Upper lobe of left lung (tissue), 4 donors: ENCODE results near the gene CC2D1B.

Experiments
- CTCF ChIP-seq, 6 experiments: fragments of 450-650 bp in 4 of 6; fragments of 200-600 bp in 2 of 6; sonication (generic) in 2 of 6; IDR thresholded peaks; one replicate each; pipeline ENCODE4 v1.5.1; 2016 to 2019; ENCODE audit warnings: antibody characterized with exemption in 6 of 6
- EP300 ChIP-seq, 4 donors: sonication (generic); formaldehyde crosslinking; IDR thresholded peaks; one replicate each; pipeline ENCODE4 v1.5.1; 2017; ENCODE audit warnings: antibody characterized with exemption in 4 of 4, control low read depth in 2 of 4
- POLR2A ChIP-seq, 4 donors: fragments of 450-650 bp; IDR thresholded peaks; one replicate each; pipeline ENCODE4 v1.5.1; 2016 to 2017; ENCODE audit warnings: antibody characterized with exemption in 4 of 4, mild to moderate bottlenecking in 2 of 4
- POLR2AphosphoS5 ChIP-seq, 2 donors: sonication (generic); formaldehyde crosslinking; IDR thresholded peaks; one replicate each; pipeline ENCODE4 v1.5.1; 2017; ENCODE audit warnings: antibody characterized with exemption in 2 of 2

GRCh38 chr1:52328615-52329014 is 37.4 kb downstream of the CC2D1B start:
- no peak for TF ChIP-seq CTCF (IDR thresholded peaks at IDR 0.05)
- TF ChIP-seq POLR2A (IDR thresholded peaks at IDR 0.05), result no peak
- no peak for TF ChIP-seq EP300 (IDR thresholded peaks at IDR 0.05)
- no peak for TF ChIP-seq POLR2AphosphoS5 (IDR thresholded peaks at IDR 0.05)
